ENCODE results near the gene ZKSCAN8. TPM values are rescaled to one million over a fixed set of nuclear protein-coding genes. Genes with fewer than 3 reads are reported as not detected.
A peak's percentile ranks its signal among the peaks of the same experiment; 100 is the strongest.
"Not testable (repeated sequence)": the region's sequence is repeated elsewhere in the genome, so short reads cannot be mapped to it uniquely, and the experiment has no call there.

ZKSCAN8 gene
- total RNA-seq = 51.7 to 53.1 TPM (median 52.8 TPM) in 3 replicates

GRCh38 chr6:28141500-28142329 is at the start of gene ZKSCAN8:
Gene ZKSCAN8 (plus strand): TSS chr6:28141883. CDS start chr6:28148408, 6,525 bp downstream.
- H3K9me3 Mint-ChIP-seq = no peaks in the 10 kb centered on the region
- peaks cover 6% of the 10 kb centered on the region for H3K27me3 Mint-ChIP-seq (ENCODE audit: low read depth)
- H3K4me3 Mint-ChIP-seq = peak within 1 kb of the TSS; percentile 96
- no peak for TF ChIP-seq CTCF (IDR thresholded peaks at IDR 0.05; ENCODE audit: unreplicated experiment)
- H3K36me3 Mint-ChIP-seq = peaks cover 22% of the 10 kb centered on the region
- peaks cover 28% of the 10 kb centered on the region for H3K4me1 Mint-ChIP-seq
- H3K27ac Mint-ChIP-seq = peak within 1 kb of the TSS; percentile 85
- peak; percentile 49 to 71 for DNase-seq (ENCODE audit: low spot score in 2 of 2, unreplicated experiment in 2 of 2)

GRCh38 chr6:28102222-28102621 is 39.5 kb upstream of the ZKSCAN8 start:
- H3K36me3 Mint-ChIP-seq; H3K27ac Mint-ChIP-seq; H3K4me3 Mint-ChIP-seq; H3K4me1 Mint-ChIP-seq; DNase-seq (ENCODE audit: low spot score in 2 of 2, unreplicated experiment in 2 of 2): not testable (repeated sequence)
- peaks cover 30% of the 10 kb centered on the region for H3K9me3 Mint-ChIP-seq
- H3K27me3 Mint-ChIP-seq (ENCODE audit: low read depth) = peaks cover 28% of the 10 kb centered on the region

GRCh38 chr6:28102699-28103098 is 39.0 kb upstream of the ZKSCAN8 start:
- H3K36me3 Mint-ChIP-seq; H3K4me1 Mint-ChIP-seq; H3K27ac Mint-ChIP-seq; DNase-seq (ENCODE audit: low spot score in 2 of 2, unreplicated experiment in 2 of 2): not testable (repeated sequence)
- Mint-ChIP-seq H3K9me3 (peaks cover 25% of the 10 kb centered on the region), H3K27me3 (ENCODE audit: low read depth) (peaks cover 28% of the 10 kb centered on the region), H3K4me3 (peak overlapping the region; percentile 24)

GRCh38 chr6:28104392-28105244 is 37.1 kb upstream of the ZKSCAN8 start:
- peak; percentile 56 to 84 for DNase-seq (ENCODE audit: low spot score in 2 of 2, unreplicated experiment in 2 of 2)
- Mint-ChIP-seq H3K9me3 (peaks cover 15% of the 10 kb centered on the region), H3K36me3 (no peaks in the 10 kb centered on the region), H3K4me1 (peaks cover 8% of the 10 kb centered on the region), H3K4me3 (peak overlapping the region; percentile 84), H3K27me3 (ENCODE audit: low read depth) (peaks cover 26% of the 10 kb centered on the region), H3K27ac (peak overlapping the region; percentile 60)
- TF ChIP-seq CTCF (IDR thresholded peaks at IDR 0.05; ENCODE audit: unreplicated experiment) = peak; percentile 73

- no peak for DNase-seq (ENCODE audit: low spot score in 2 of 2, unreplicated experiment in 2 of 2)
- peaks cover 21% of the 10 kb centered on the region for H3K27me3 Mint-ChIP-seq (ENCODE audit: low read depth)
- peaks cover 9% of the 10 kb centered on the region for H3K9me3 Mint-ChIP-seq
- H3K27ac Mint-ChIP-seq = peak overlapping the region; percentile 60
- TF ChIP-seq CTCF (IDR thresholded peaks at IDR 0.05; ENCODE audit: unreplicated experiment) = no peak
- peak overlapping the region; percentile 84 for H3K4me3 Mint-ChIP-seq
- H3K36me3 Mint-ChIP-seq = no peaks in the 10 kb centered on the region
- H3K4me1 Mint-ChIP-seq = peaks cover 8% of the 10 kb centered on the region
Measured at GRCh38 chr6:28105245-28105639, 36.4 kb upstream of the ZKSCAN8 start.

- TF ChIP-seq CTCF (IDR thresholded peaks at IDR 0.05; ENCODE audit: unreplicated experiment) = no peak
- DNase-seq (ENCODE audit: low spot score in 2 of 2, unreplicated experiment in 2 of 2) = no peak
- Mint-ChIP-seq H3K4me1 (peaks cover 8% of the 10 kb centered on the region), H3K36me3 (no peaks in the 10 kb centered on the region), H3K9me3 (peaks cover 10% of the 10 kb centered on the region), H3K27me3 (ENCODE audit: low read depth) (no peaks in the 10 kb centered on the region), H3K27ac (no peak overlapping the region), H3K4me3 (no peak overlapping the region)
Measured at GRCh38 chr6:28107506-28107905, 34.2 kb upstream of the ZKSCAN8 start.

Measured in mesothelial cell of epicardium (in vitro differentiated cells).